Neuronal stem cell (in vitro differentiated cells): ENCODE results near the gene RIT2.
A peak's percentile ranks its signal among the peaks of the same experiment; 100 is the strongest.

ENCODE experiments used
- DNase-seq: peaks from one replicate; pipeline ENCODE4 v3.0.0-alpha.2; 2013; ENCODE audit warnings: low spot score
- H2AFZ ChIP-seq: one replicate; pipeline ENCODE4 v1.6.1; 2013; ENCODE audit warnings: mild to moderate bottlenecking, low read length, inconsistent platforms
- H2AK5ac ChIP-seq: 2 replicates; pipeline ENCODE4 v1.6.1; 2013; ENCODE audit warnings: low read depth, mild to moderate bottlenecking, inconsistent platforms, low read length, moderate library complexity, mixed read lengths
- H2BK120ac ChIP-seq: 2 replicates; pipeline ENCODE4 v1.6.1; 2013; ENCODE audit warnings: low read depth, mild to moderate bottlenecking, inconsistent platforms, low read length, moderate library complexity, mixed read lengths
- H2BK12ac ChIP-seq: one replicate; pipeline ENCODE4 v1.6.1; 2013; ENCODE audit warnings: low read length, inconsistent platforms
- H2BK15ac ChIP-seq: 2 replicates; pipeline ENCODE4 v1.6.1; 2013; ENCODE audit warnings: mild to moderate bottlenecking, low read length, inconsistent platforms, mixed read lengths
- H2BK5ac ChIP-seq: one replicate; pipeline ENCODE4 v1.6.1; 2013; ENCODE audit warnings: inconsistent platforms, mild to moderate bottlenecking, low read length, moderate library complexity
- H3K14ac ChIP-seq: one replicate; pipeline ENCODE4 v1.6.1; 2013; ENCODE audit warnings: low read length, inconsistent platforms
- H3K18ac ChIP-seq: 2 replicates; pipeline ENCODE4 v1.6.1; 2013; ENCODE audit warnings: low read length, inconsistent platforms
- H3K23ac ChIP-seq: 2 replicates; pipeline ENCODE4 v1.6.1; 2013; ENCODE audit warnings: low read depth, mild to moderate bottlenecking, mixed read lengths, low read length, inconsistent platforms; ENCODE audit not compliant: poor library complexity
- H3K27ac ChIP-seq: replicated peaks from 3 replicates; pipeline ENCODE4 v1.5.1; 2013; ENCODE audit warnings: low read length, inconsistent platforms
- H3K27me3 ChIP-seq, 3 experiments: 2 replicates each; pipeline ENCODE4 v1.6.1; 2013; ENCODE audit warnings: low read length in 3 of 3, mild to moderate bottlenecking in 2 of 3, inconsistent platforms in 1 of 3, low read depth in 1 of 3, mixed read lengths in 1 of 3, moderate library complexity in 1 of 3; ENCODE audit not compliant: control insufficient read depth in 3 of 3, insufficient read depth in 3 of 3
- H3K36me3 ChIP-seq, 2 donors: replicated peaks in 1 of 2; 2 replicates each; pipeline ENCODE4 v1.6.1; 2013; ENCODE audit warnings: low read length in 2 of 2; ENCODE audit not compliant: control insufficient read depth in 2 of 2, insufficient read depth in 2 of 2
- H3K4ac ChIP-seq: 2 replicates; pipeline ENCODE4 v1.6.1; 2013; ENCODE audit warnings: inconsistent platforms, mild to moderate bottlenecking, low read length, moderate library complexity
- H3K4me1 ChIP-seq, 2 donors: 1 replicate in 1 of 2; 2 replicates in 1 of 2; pipeline ENCODE4 v1.6.1; 2013; ENCODE audit warnings: low read length in 2 of 2, low read depth in 1 of 2; ENCODE audit not compliant: control insufficient read depth in 2 of 2, insufficient read depth in 1 of 2
- H3K4me2 ChIP-seq: one replicate; pipeline ENCODE4 v1.6.1; 2013; ENCODE audit warnings: mild to moderate bottlenecking, low read length, inconsistent platforms; ENCODE audit not compliant: insufficient read depth, poor library complexity, severe bottlenecking
- H3K4me3 ChIP-seq, 2 donors: 2 replicates each; pipeline ENCODE4 v1.5.1; 2013; ENCODE audit warnings: low read length in 2 of 2, mild to moderate bottlenecking in 2 of 2, inconsistent platforms in 1 of 2, moderate library complexity in 1 of 2
- H3K79me1 ChIP-seq: one replicate; pipeline ENCODE4 v1.6.1; 2013; ENCODE audit warnings: low read depth, mild to moderate bottlenecking, inconsistent platforms, low read length, moderate library complexity
- H3K9ac ChIP-seq: one replicate; pipeline ENCODE4 v1.6.1; 2013; ENCODE audit warnings: mild to moderate bottlenecking, low read depth, low read length, inconsistent platforms; ENCODE audit not compliant: poor library complexity
- H3K9me3 ChIP-seq, 2 donors: replicated peaks in 1 of 2; 2 replicates each; pipeline versions ENCODE3 to v1.6.1; 2013; ENCODE audit warnings: low read length in 2 of 2, mild to moderate bottlenecking in 2 of 2, inconsistent platforms in 1 of 2, low read depth in 1 of 2, mixed read lengths in 1 of 2, moderate library complexity in 1 of 2; ENCODE audit not compliant: control insufficient read depth in 2 of 2, insufficient read depth in 1 of 2
- H4K8ac ChIP-seq: one replicate; pipeline ENCODE4 v1.6.1; 2013; ENCODE audit warnings: low read depth, mild to moderate bottlenecking, inconsistent platforms, low read length, moderate library complexity
- H4K91ac ChIP-seq: one replicate; pipeline ENCODE4 v1.6.1; 2013; ENCODE audit warnings: low read length, low read depth, mild to moderate bottlenecking, inconsistent platforms; ENCODE audit not compliant: poor library complexity
- WGBS, 2 donors: extraction: QIAGEN DNeasy Blood & Tissue Kit; methylation state at CpG; one replicate each; pipeline ENCODE4 v1.1.7; 2013; ENCODE audit warnings: missing lambda C conversion rate in 2 of 2, mixed read lengths in 1 of 2; ENCODE audit not compliant: insufficient read length in 2 of 2, insufficient replicate concordance in 1 of 2; ENCODE audit errors: extremely low coverage in 2 of 2; 5-methylcytosine and 5-hydroxymethylcytosine counted together

The RIT2 gene

GRCh38 chr18:42906761-42907160 lies 208.7 kb downstream of the RIT2 start:
- no peak overlapping the region for H3K4me3 ChIP-seq
- H3K4me2 ChIP-seq: no peak overlapping the region
- no peak for DNase-seq
- no peak overlapping the region for H2AK5ac ChIP-seq
- no peak overlapping the region for H3K27ac ChIP-seq
- H3K36me3 ChIP-seq: no peaks in the 10 kb centered on the region
- no peaks in the 10 kb centered on the region for H3K79me1 ChIP-seq
- H3K4ac ChIP-seq: no peak overlapping the region
- no peak overlapping the region for H2BK120ac ChIP-seq
- H4K91ac ChIP-seq: no peak overlapping the region
- H2BK15ac ChIP-seq: no peak overlapping the region
- H3K27me3 ChIP-seq: no peaks in the 10 kb centered on the region
- no peak overlapping the region for H2BK12ac ChIP-seq
- no peak overlapping the region for H2AFZ ChIP-seq
- H4K8ac ChIP-seq: no peak overlapping the region
- no peak overlapping the region for H3K9ac ChIP-seq
- H3K4me1 ChIP-seq: no peaks in the 10 kb centered on the region
- H3K18ac ChIP-seq: no peak overlapping the region
- H2BK5ac ChIP-seq: no peak overlapping the region
- no CpG with 5 or more reads among the region's 1 CpG for WGBS, 2 donors
- H3K9me3 ChIP-seq: no peaks in the 10 kb centered on the region
- no peak overlapping the region for H3K14ac ChIP-seq
- H3K23ac ChIP-seq: no peak overlapping the region

GRCh38 chr18:42901161-42901560 lies 214.3 kb downstream of the RIT2 start:
- H3K4ac ChIP-seq: no peak overlapping the region
- H3K27ac ChIP-seq: no peak overlapping the region
- H3K18ac ChIP-seq: no peak overlapping the region
- H3K23ac ChIP-seq: no peak overlapping the region
- H2AK5ac ChIP-seq: no peak overlapping the region
- H4K8ac ChIP-seq: no peak overlapping the region
- H3K4me1 ChIP-seq: no peaks in the 10 kb centered on the region
- no peak overlapping the region for H2BK120ac ChIP-seq
- no peak overlapping the region for H4K91ac ChIP-seq
- H2AFZ ChIP-seq: no peak overlapping the region
- H3K14ac ChIP-seq: no peak overlapping the region
- no peaks in the 10 kb centered on the region for H3K36me3 ChIP-seq
- no peaks in the 10 kb centered on the region for H3K79me1 ChIP-seq
- no peak for DNase-seq
- no peak overlapping the region for H3K4me2 ChIP-seq
- H2BK12ac ChIP-seq: no peak overlapping the region
- H3K9ac ChIP-seq: no peak overlapping the region
- H3K27me3 ChIP-seq: no peaks in the 10 kb centered on the region
- no CpG with 5 or more reads among the region's 1 CpG for WGBS, 2 donors
- H3K4me3 ChIP-seq: no peak overlapping the region
- no peaks in the 10 kb centered on the region for H3K9me3 ChIP-seq
- no peak overlapping the region for H2BK5ac ChIP-seq
- no peak overlapping the region for H2BK15ac ChIP-seq

- Histone ChIP-seq H3K4me1 (peaks cover 2 to 3% of the 10 kb centered on the region in 2 donors), H3K36me3 (no peaks in the 10 kb centered on the region), H3K9ac (no peak overlapping the region), H2BK5ac (no peak overlapping the region), H3K27ac (no peak overlapping the region), H4K91ac (no peak overlapping the region), H4K8ac (no peak overlapping the region), H2BK15ac (no peak overlapping the region), H3K4me2 (no peak overlapping the region), H2BK120ac (no peak overlapping the region), H3K4ac (no peak overlapping the region), H3K23ac (no peak overlapping the region), H2BK12ac (no peak overlapping the region), H3K27me3 (no peaks in the 10 kb centered on the region), H3K9me3 (no peaks in the 10 kb centered on the region), H2AK5ac (no peak overlapping the region), H3K14ac (no peak overlapping the region), H3K4me3 (no peak overlapping the region), H2AFZ (peak overlapping the region; percentile 64), H3K18ac (no peak overlapping the region), H3K79me1 (no peaks in the 10 kb centered on the region)
- WGBS, 2 donors: no CpG with 5 or more reads among the region's 2 CpGs
- no peak for DNase-seq
Measured at GRCh38 chr18:42893977-42894376, 221.5 kb downstream of the RIT2 start.

GRCh38 chr18:42892181-42892580 lies 223.3 kb downstream of the RIT2 start:
- WGBS, 2 donors: no CpG with 5 or more reads among the region's 1 CpG

More at GRCh38 chr18:42892181-42892580, 223.3 kb downstream of the RIT2 start:
- Histone ChIP-seq H2AK5ac (no peak overlapping the region), H3K14ac (no peak overlapping the region), H2BK120ac (no peak overlapping the region), H4K91ac (no peak overlapping the region), H3K4me3 (no peak overlapping the region), H3K79me1 (no peaks in the 10 kb centered on the region), H3K4me2 (no peak overlapping the region), H3K9me3 (no peaks in the 10 kb centered on the region), H2AFZ (no peak overlapping the region), H3K9ac (no peak overlapping the region), H3K27ac (no peak overlapping the region), H2BK5ac (no peak overlapping the region), H3K27me3 (no peaks in the 10 kb centered on the region), H3K36me3 (no peaks in the 10 kb centered on the region), H3K23ac (no peak overlapping the region), H3K18ac (no peak overlapping the region), H3K4me1 (peaks cover 2 to 3% of the 10 kb centered on the region in 2 donors), H4K8ac (no peak overlapping the region), H2BK15ac (no peak overlapping the region), H3K4ac (no peak overlapping the region), H2BK12ac (no peak overlapping the region)
- DNase-seq: no peak
